PC-9 (cell line): ENCODE measurements around the gene CDPF1.

Experiments
- CTCF ChIP-seq: fragments of 200-600 bp; sonication (generic); conservative IDR thresholded peaks from 2 replicates; pipeline ENCODE4 v1.6.1; 2017; ENCODE audit warnings: mixed run types, antibody characterized with exemption, mild to moderate bottlenecking, moderate library complexity
- EZH2 ChIP-seq: fragments of 200-600 bp; sonication (generic); IDR thresholded peaks from 2 replicates; pipeline ENCODE4 v1.8.0; 2017; ENCODE audit warnings: antibody characterized with exemption, low read depth

- TF ChIP-seq CTCF (no peak), EZH2 (no peak)
These were observed 13.1 kb upstream of the CDPF1 start, which contains the start of gene PKDREJ for GRCh38 chr22:46263216-46263590.
